Fibroblast of lung (primary cell): ENCODE measurements around the gene SLC6A12. TPM values are rescaled to one million over a fixed set of nuclear protein-coding genes. Genes with fewer than 3 reads are reported as not detected.

Experiments
- DNase-seq, 2 donors: peaks; one replicate each; pipeline versions ENCODE4 v3.0.0 to v3.0.0-alpha.2; 2010; ENCODE audit warnings: low read depth in 2 of 2
- H2AFZ ChIP-seq: 2 replicates; pipeline ENCODE4 v1.5.1; 2012; ENCODE audit warnings: low read length, control low read depth, inconsistent platforms
- H3K27ac ChIP-seq: 2 replicates; pipeline ENCODE4 v1.5.1; 2011; ENCODE audit warnings: low read length, control low read depth; ENCODE audit not compliant: insufficient read depth
- H3K27me3 ChIP-seq: 2 replicates; pipeline ENCODE4 v1.5.1; 2011; ENCODE audit warnings: mild to moderate bottlenecking, low read length; ENCODE audit not compliant: control insufficient read depth, insufficient read depth
- H3K36me3 ChIP-seq: 2 replicates; pipeline ENCODE4 v1.5.1; 2011; ENCODE audit warnings: low read length; ENCODE audit not compliant: control insufficient read depth, insufficient read depth
- H3K4me1 ChIP-seq: 2 replicates; pipeline ENCODE4 v1.5.1; 2011; ENCODE audit warnings: low read length; ENCODE audit not compliant: control insufficient read depth, insufficient read depth; ENCODE audit errors: extremely low read depth
- H3K4me2 ChIP-seq: 2 replicates; pipeline ENCODE4 v1.5.1; 2011; ENCODE audit warnings: low read length, control low read depth; ENCODE audit not compliant: insufficient read depth; ENCODE audit errors: extremely low read depth
- H3K4me3 ChIP-seq, 4 experiments: fragments of 200-600 bp in 1 of 4; sonication (generic) in 1 of 4; replicated peaks in 1 of 4; 2 replicates each; pipeline ENCODE4 v1.5.1; 2011 to 2016; ENCODE audit warnings: low read length in 4 of 4, low read depth in 3 of 4, mild to moderate bottlenecking in 3 of 4, control low read depth in 2 of 4, inconsistent platforms in 1 of 4, mixed read lengths in 1 of 4; ENCODE audit not compliant: insufficient read depth in 1 of 4; ENCODE audit errors: control extremely low read depth in 1 of 4
- H3K79me2 ChIP-seq: 2 replicates; pipeline ENCODE4 v1.5.1; 2012; ENCODE audit warnings: mild to moderate bottlenecking, low read length, inconsistent platforms; ENCODE audit not compliant: control insufficient read depth, insufficient read depth
- H3K9ac ChIP-seq: 2 replicates; pipeline ENCODE4 v1.5.1; 2011; ENCODE audit warnings: mild to moderate bottlenecking, low read length, control low read depth; ENCODE audit not compliant: insufficient read depth
- H3K9me3 ChIP-seq: 2 replicates; pipeline ENCODE4 v1.5.1; 2012; ENCODE audit warnings: low read depth, low read length; ENCODE audit not compliant: control insufficient read depth, insufficient read depth
- H4K20me1 ChIP-seq: 2 replicates; pipeline ENCODE4 v1.5.1; 2011; ENCODE audit warnings: low read length; ENCODE audit not compliant: control insufficient read depth, insufficient read depth; ENCODE audit errors: extremely low read depth
- CTCF ChIP-seq, 2 donors: IDR thresholded peaks in 1 of 2; conservative IDR thresholded peaks in 1 of 2; 1 replicate in 1 of 2; 2 replicates in 1 of 2; pipeline ENCODE4 v1.5.1; 2011 to 2012; ENCODE audit warnings: low read length in 2 of 2, control low read depth in 1 of 2, inconsistent platforms in 1 of 2, low read depth in 1 of 2, mild to moderate bottlenecking in 1 of 2
- EZH2 ChIP-seq: IDR thresholded peaks from 2 replicates; pipeline ENCODE4 v1.5.1; 2012; ENCODE audit warnings: low read length, control low read depth, mild to moderate bottlenecking; ENCODE audit errors: missing control alignments
- polyA plus RNA-seq, 2 donors: library from polyadenylated mRNA; depleted of rRNA in 1 of 2; stranded (reverse) in 1 of 2; unstranded in 1 of 2; fragments of >200 nt; gene quantifications; 2 replicates each; pipeline ENCODE4 v1.2.1, GENCODE V29; 2011 to 2012; ENCODE audit warnings: missing spikeins in 1 of 2
- total RNA-seq: library from RNA; depleted of rRNA; stranded (reverse); fragments of >200 nt; gene quantifications from 2 replicates; pipeline ENCODE4 v1.2.1, GENCODE V29; 2014

The SLC6A12 gene
- total and polyA plus RNA-seq, 2 donors (not counting 1 experiment from before 2014, with no cell fraction given) = not detected

GRCh38 chr12:226401-226800 lies 12.4 kb upstream of the SLC6A12 start:
- H3K27ac ChIP-seq = no peak overlapping the region
- no peaks in the 10 kb centered on the region for H3K9me3 ChIP-seq
- H4K20me1 ChIP-seq = no peaks in the 10 kb centered on the region
- H3K27me3 ChIP-seq = peaks cover 18% of the 10 kb centered on the region
- H3K4me3 ChIP-seq = no peak overlapping the region
- H3K9ac ChIP-seq = no peak overlapping the region
- H3K4me1 ChIP-seq = no peaks in the 10 kb centered on the region
- H3K36me3 ChIP-seq = no peaks in the 10 kb centered on the region
- H2AFZ ChIP-seq = no peak overlapping the region
- TF ChIP-seq CTCF (conservative IDR thresholded peaks at IDR 0.05 in 1 of 2, IDR thresholded peaks at IDR 0.05 in 1 of 2; ENCODE audit: low read depth in 1 of 2, low read length in 2 of 2) (no peak), EZH2 (no peak)
- no peaks in the 10 kb centered on the region for H3K79me2 ChIP-seq
- no peak overlapping the region for H3K4me2 ChIP-seq
- no peak for DNase-seq

- no peaks in the 10 kb centered on the region for H3K79me2 ChIP-seq
- DNase-seq = no peak
- no peak overlapping the region for H3K4me2 ChIP-seq
- no peaks in the 10 kb centered on the region for H3K36me3 ChIP-seq
- H3K27me3 ChIP-seq = peaks cover 13% of the 10 kb centered on the region
- no peaks in the 10 kb centered on the region for H3K9me3 ChIP-seq
- TF ChIP-seq EZH2 (no peak), CTCF (conservative IDR thresholded peaks at IDR 0.05 in 1 of 2, IDR thresholded peaks at IDR 0.05 in 1 of 2; ENCODE audit: low read depth in 1 of 2, low read length in 2 of 2) (no peak)
- no peaks in the 10 kb centered on the region for H4K20me1 ChIP-seq
- no peak overlapping the region for H3K27ac ChIP-seq
- H2AFZ ChIP-seq = no peak overlapping the region
- no peaks in the 10 kb centered on the region for H3K4me1 ChIP-seq
- no peak overlapping the region for H3K4me3 ChIP-seq
- no peak overlapping the region for H3K9ac ChIP-seq
Measured at GRCh38 chr12:225012-225411, 11.1 kb upstream of the SLC6A12 start.

- H3K27ac ChIP-seq = no peak overlapping the region
- H4K20me1 ChIP-seq = no peaks in the 10 kb centered on the region
- H3K9ac ChIP-seq = no peak overlapping the region
- H2AFZ ChIP-seq = no peak overlapping the region
- H3K9me3 ChIP-seq = no peaks in the 10 kb centered on the region
- no peaks in the 10 kb centered on the region for H3K79me2 ChIP-seq
- H3K27me3 ChIP-seq = peaks cover 12% of the 10 kb centered on the region
- DNase-seq = no peak
- H3K4me3 ChIP-seq = no peak overlapping the region
- no peaks in the 10 kb centered on the region for H3K36me3 ChIP-seq
- H3K4me1 ChIP-seq = no peaks in the 10 kb centered on the region
- TF ChIP-seq CTCF (conservative IDR thresholded peaks at IDR 0.05 in 1 of 2, IDR thresholded peaks at IDR 0.05 in 1 of 2; ENCODE audit: low read depth in 1 of 2, low read length in 2 of 2) (no peak), EZH2 (no peak)
- H3K4me2 ChIP-seq = no peak overlapping the region
Measured at GRCh38 chr12:224330-224729, 10.4 kb upstream of the SLC6A12 start.
